ENCODE data around the gene SPAG9. TPM values are rescaled to one million over a fixed set of nuclear protein-coding genes. Genes with fewer than 3 reads are reported as not detected.

The SPAG9 gene
- total and polyA plus RNA-seq, 8 donors: 105 to 147 (median 116) TPM

DNA sequence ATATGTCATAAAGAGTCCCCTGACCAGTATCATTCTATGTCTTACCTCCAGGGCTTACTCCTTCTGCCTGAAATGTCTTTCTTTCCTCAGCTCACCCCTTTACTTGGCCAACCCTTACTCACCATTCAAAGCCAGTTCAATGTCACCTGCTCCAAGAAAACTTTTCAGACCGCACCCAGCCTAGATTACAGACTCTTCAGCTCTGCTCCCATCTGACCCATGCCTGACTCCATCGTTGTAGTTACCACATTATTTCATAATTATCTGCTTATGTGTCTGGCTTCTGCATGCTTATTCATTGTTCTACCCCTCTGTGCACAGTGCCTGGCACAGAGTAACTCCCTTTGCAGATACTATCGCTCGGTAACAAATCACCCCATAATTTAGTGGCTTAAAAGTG, 192.0 kb downstream of the SPAG9 start:
- no peak overlapping the region for H3K27ac ChIP-seq
- H3K36me3 ChIP-seq: no peaks in the 10 kb centered on the region
- no peak for ATAC-seq
- TF ChIP-seq CTCF (IDR thresholded peaks at IDR 0.05): no peak
- intact Hi-C loops (cut with DNase I): no loop called here
- no peaks in the 10 kb centered on the region for H3K27me3 ChIP-seq
- no peak for DNase-seq
- no peak overlapping the region for H3K4me3 ChIP-seq
- peaks cover 7 to 40% of the 10 kb centered on the region in 2 donors for H3K4me1 ChIP-seq
- H3K9me3 ChIP-seq: no peaks in the 10 kb centered on the region

GRCh38 chr17:50927287-50927686, 193.4 kb downstream of the SPAG9 start:
- H3K27ac ChIP-seq: no peak overlapping the region
- no peak for ATAC-seq
- H3K4me3 ChIP-seq: no peak overlapping the region
- intact Hi-C loops (cut with DNase I): no loop called here
- no peaks in the 10 kb centered on the region for H3K9me3 ChIP-seq
- no peaks in the 10 kb centered on the region for H3K27me3 ChIP-seq
- no peak for DNase-seq
- H3K36me3 ChIP-seq: no peaks in the 10 kb centered on the region
- H3K4me1 ChIP-seq: peaks cover 7 to 31% of the 10 kb centered on the region in 2 donors
- no peak for TF ChIP-seq CTCF (IDR thresholded peaks at IDR 0.05)

DNA sequence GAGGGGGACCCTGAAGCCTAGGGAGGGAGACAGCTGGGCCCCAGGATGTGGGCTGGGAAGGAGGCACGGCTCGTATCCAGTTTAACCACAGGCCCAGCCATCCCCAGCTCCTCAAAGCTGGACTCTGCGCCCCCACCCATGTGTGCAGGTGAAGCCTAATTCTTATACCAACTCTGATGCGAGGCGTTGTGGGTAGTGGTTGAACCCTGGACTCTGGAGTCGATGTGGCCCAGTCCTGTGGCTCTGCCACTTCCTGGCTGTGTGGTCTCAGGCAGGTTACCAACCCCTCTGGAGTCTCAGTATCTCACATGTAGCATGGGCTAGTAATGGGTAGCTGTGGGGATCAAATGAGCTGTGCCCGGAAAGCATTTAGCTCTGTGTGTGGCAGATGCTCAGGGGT, 194.1 kb downstream of the SPAG9 start:
- ATAC-seq (no peak), DNase-seq (peak in 1 of 4 donors; percentile 42)
- H3K4me1 ChIP-seq: peaks cover 7 to 25% of the 10 kb centered on the region in 2 donors
- H3K4me3 ChIP-seq: no peak overlapping the region
- no peaks in the 10 kb centered on the region for H3K9me3 ChIP-seq
- intact Hi-C loops (cut with DNase I): no loop called here
- H3K36me3 ChIP-seq: no peaks in the 10 kb centered on the region
- H3K27ac ChIP-seq: no peak overlapping the region
- H3K27me3 ChIP-seq: no peaks in the 10 kb centered on the region
- no peak for TF ChIP-seq CTCF (IDR thresholded peaks at IDR 0.05)

- Histone ChIP-seq H3K27ac (no peak overlapping the region), H3K27me3 (no peaks in the 10 kb centered on the region), H3K4me3 (no peak overlapping the region), H3K36me3 (no peaks in the 10 kb centered on the region), H3K9me3 (no peaks in the 10 kb centered on the region), H3K4me1 (peaks cover 0 to 24% of the 10 kb centered on the region in 2 donors)
- ATAC-seq (no peak), DNase-seq (no peak)
- TF ChIP-seq CTCF (IDR thresholded peaks at IDR 0.05): no peak
- intact Hi-C loops (cut with DNase I): no loop called here
Measured at GRCh38 chr17:50925296-50925891, 195.3 kb downstream of the SPAG9 start.

DNA sequence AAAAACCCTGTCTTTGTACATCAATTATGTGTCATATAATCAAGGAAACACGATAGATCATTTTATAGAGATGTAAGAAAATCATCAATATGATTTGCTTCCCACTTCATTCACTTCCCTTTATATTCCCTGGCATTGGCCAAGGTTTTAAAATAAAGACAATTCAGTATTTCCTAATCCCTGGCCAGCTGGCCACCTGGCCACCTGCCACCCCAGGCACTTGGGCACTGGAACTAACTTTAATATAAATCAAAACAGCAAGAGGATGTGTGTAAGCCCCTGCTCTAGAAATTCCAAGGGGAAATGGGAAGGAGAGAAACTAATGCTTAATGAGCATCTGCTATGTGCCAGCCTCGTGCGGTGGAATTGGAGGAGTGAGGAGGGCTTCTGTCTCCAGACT, 195.9 kb downstream of the SPAG9 start:
- H3K4me1 ChIP-seq: peaks cover 0 to 21% of the 10 kb centered on the region in 2 donors
- H3K27me3 ChIP-seq: no peaks in the 10 kb centered on the region
- no peak overlapping the region for H3K27ac ChIP-seq
- intact Hi-C loops (cut with DNase I): no loop called here
- no peaks in the 10 kb centered on the region for H3K36me3 ChIP-seq
- H3K4me3 ChIP-seq: no peak overlapping the region
- no peak for TF ChIP-seq CTCF (IDR thresholded peaks at IDR 0.05)
- H3K9me3 ChIP-seq: no peaks in the 10 kb centered on the region
- no peak for DNase-seq
- ATAC-seq: no peak
